Omental fat pad (tissue), 4 donors: ENCODE measurements around the gene PPP1R1B. TPM values are rescaled to one million over a fixed set of nuclear protein-coding genes. Genes with fewer than 3 reads are reported as not detected.

ENCODE experiments used
- ATAC-seq: fragments of 150-250 bp; one replicate; pipeline ENCODE4 v1.9.1; 2016; ENCODE audit warnings: mild to moderate bottlenecking, moderate library complexity; ENCODE audit not compliant: low FRiP score
- DNase-seq: peaks from one replicate; pipeline ENCODE4 v3.0.0-alpha.2; 2019; ENCODE audit warnings: low spot score
- CTCF ChIP-seq, 3 donors: fragments of 450-650 bp; IDR thresholded peaks; one replicate each; pipeline ENCODE4 v1.5.1; 2016 to 2017; ENCODE audit warnings: antibody characterized with exemption in 3 of 3, mild to moderate bottlenecking in 3 of 3, moderate library complexity in 2 of 3
- total RNA-seq, 4 donors: library from RNA; depleted of rRNA; stranded (reverse); fragments of >200 nt; gene quantifications; one replicate each; pipeline ENCODE4 v1.1.0, GENCODE V29; 2016

Gene PPP1R1B
- total RNA-seq, 4 donors from 2014 or later: 13.9 to 27.0 (median 19.1) TPM

GRCh38 chr17:39670746-39671145, 44.0 kb downstream of the PPP1R1B start:
- DNase-seq (no peak), ATAC-seq (no peak)
- TF ChIP-seq CTCF (IDR thresholded peaks at IDR 0.05): no peak

- ATAC-seq (no peak), DNase-seq (no peak)
- no peak for TF ChIP-seq CTCF (IDR thresholded peaks at IDR 0.05)
These were observed 45.1 kb downstream of the PPP1R1B start for GRCh38 chr17:39671651-39672521.

- no peak for DNase-seq
These were observed 46.0 kb downstream of the PPP1R1B start for GRCh38 chr17:39672522-39673334.

GRCh38 chr17:39673335-39674081, 46.8 kb downstream of the PPP1R1B start:
- DNase-seq (no peak), ATAC-seq (no peak)
- no peak for TF ChIP-seq CTCF (IDR thresholded peaks at IDR 0.05)

More at GRCh38 chr17:39672522-39673334, 46.0 kb downstream of the PPP1R1B start:
- no peak for ATAC-seq
- TF ChIP-seq CTCF (IDR thresholded peaks at IDR 0.05): no peak

GRCh38 chr17:39674179-39674578, 47.4 kb downstream of the PPP1R1B start:
- ATAC-seq: no peak
- no peak for TF ChIP-seq CTCF (IDR thresholded peaks at IDR 0.05)

GRCh38 chr17:39674702-39675389, 48.1 kb downstream of the PPP1R1B start:
- no peak for DNase-seq
- ATAC-seq: peak; percentile 33

More at GRCh38 chr17:39674179-39674578, 47.4 kb downstream of the PPP1R1B start:
- DNase-seq: no peak

More at GRCh38 chr17:39674702-39675389, 48.1 kb downstream of the PPP1R1B start:
- no peak for TF ChIP-seq CTCF (IDR thresholded peaks at IDR 0.05)
